HT1080 (cell line): ENCODE results near the gene SET. TPM values are rescaled to one million over a fixed set of nuclear protein-coding genes. Genes with fewer than 3 reads are reported as not detected.
A peak's percentile ranks its signal among the peaks of the same experiment; 100 is the strongest.

Source experiments
- DNase-seq: peaks from one replicate; pipeline ENCODE4 v3.0.0-alpha.2; 2015; ENCODE audit warnings: low read depth
- polyA plus RNA-seq, 2 experiments: library from polyadenylated mRNA; depleted of rRNA; stranded (reverse); fragments of >200 nt; gene quantifications; 2 replicates each; pipeline ENCODE4 v1.2.3, GENCODE V29; 2015
- total RNA-seq: library from RNA; depleted of rRNA; stranded (reverse); fragments of >200 nt; shearing (Covaris generic); gene quantifications from 2 replicates; pipeline ENCODE4 v1.2.3, GENCODE V29; 2014; rRNA removed

SET gene, protein sequence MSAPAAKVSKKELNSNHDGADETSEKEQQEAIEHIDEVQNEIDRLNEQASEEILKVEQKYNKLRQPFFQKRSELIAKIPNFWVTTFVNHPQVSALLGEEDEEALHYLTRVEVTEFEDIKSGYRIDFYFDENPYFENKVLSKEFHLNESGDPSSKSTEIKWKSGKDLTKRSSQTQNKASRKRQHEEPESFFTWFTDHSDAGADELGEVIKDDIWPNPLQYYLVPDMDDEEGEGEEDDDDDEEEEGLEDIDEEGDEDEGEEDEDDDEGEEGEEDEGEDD
- 595 and 720 TPM in 2 replicates for total RNA-seq
- 466 and 556 TPM in 2 replicates for polyA plus RNA-seq (2015; cell fraction: cytosol; rRNA removed)
- 312 and 321 TPM in 2 replicates for polyA plus RNA-seq (2015; cell fraction: nucleus; rRNA removed)

- DNase-seq, result peak; percentile 84
These were observed at the start of gene SET for GRCh38 chr9:128688501-128689292. TSS of gene SET (plus strand) at chr9:128689222. CDS start at chr9:128689583, 361 bp downstream.

DNA sequence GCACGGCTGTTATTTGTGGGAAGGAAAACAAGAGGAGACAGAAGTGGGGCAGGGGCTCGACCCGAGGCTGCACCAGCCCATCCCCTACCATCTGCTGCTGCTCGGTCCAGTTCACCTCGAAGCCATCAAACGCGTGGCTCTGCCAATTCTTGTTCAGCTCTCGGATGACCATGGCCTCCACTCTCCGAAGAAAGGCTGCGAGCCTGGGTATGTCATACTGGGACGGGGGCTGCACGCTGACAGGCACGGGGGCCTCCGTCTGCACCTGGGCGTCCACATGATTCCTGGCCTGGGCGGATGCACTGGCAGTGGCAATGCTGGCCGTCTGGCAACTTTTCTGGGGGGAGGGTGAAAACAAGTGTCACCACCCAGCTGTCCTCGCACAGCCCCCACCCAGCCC lies 48.4 kb upstream of the SET start:
- no peak for DNase-seq

- no peak for DNase-seq
These were observed 46.3 kb upstream of the SET start for GRCh38 chr9:128642675-128643245.

- no peak for DNase-seq
These were observed 45.3 kb upstream of the SET start for GRCh38 chr9:128643519-128644300.

DNA sequence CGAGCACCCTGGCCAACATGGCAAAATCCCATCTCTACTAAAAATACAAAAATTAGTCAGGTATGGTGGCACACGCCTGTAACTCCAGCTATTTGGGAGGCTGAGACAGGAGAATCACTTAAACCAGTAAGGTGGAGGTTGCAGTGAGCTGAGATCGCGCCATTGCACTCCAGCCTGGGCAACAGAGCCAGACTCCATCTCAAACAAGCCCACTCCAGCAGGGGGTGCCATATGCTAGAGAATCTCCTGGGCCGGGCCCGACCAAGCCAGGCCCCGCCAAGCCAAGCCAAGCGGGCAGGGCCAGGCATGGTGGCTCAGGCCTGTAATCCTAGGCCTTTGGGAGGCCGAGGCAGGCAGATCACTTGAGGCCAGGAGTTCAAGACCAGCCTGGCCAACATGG lies 40.8 kb upstream of the SET start:
- DNase-seq, result peak; percentile 36

DNA sequence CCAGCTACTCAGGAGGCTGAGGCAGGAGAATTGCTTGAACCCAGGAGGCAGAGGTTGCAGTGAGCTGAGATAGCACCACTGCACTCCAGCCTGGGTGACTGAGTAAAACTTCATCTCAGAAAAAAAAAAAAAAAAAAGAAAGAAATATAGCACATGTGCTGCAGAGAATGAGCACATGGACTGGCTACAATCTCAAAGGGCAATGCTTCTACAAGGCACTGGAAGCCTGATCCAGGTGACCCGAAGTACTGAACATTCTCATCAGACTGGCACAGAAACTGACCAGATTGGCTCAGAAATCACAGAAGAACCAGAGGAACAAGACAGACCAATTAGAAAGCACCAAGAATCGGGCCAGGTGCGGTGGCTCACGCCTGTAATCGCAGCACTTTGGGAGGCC lies 37.2 kb upstream of the SET start:
- DNase-seq, result no peak

GRCh38 chr9:128653908-128654307 lies 35.1 kb upstream of the SET start:
- no peak for DNase-seq

- no peak for DNase-seq
These were observed 34.5 kb upstream of the SET start for GRCh38 chr9:128654481-128654880.

GRCh38 chr9:128656416-128657343 lies 32.3 kb upstream of the SET start, which contains the start of gene DYNC2I2:
TSS of gene DYNC2I2 (minus strand) at chr9:128656847. CDS start at chr9:128656726, 121 bp downstream.
- peak; percentile 90 for DNase-seq

GRCh38 chr9:128657344-128657704 lies 31.7 kb upstream of the SET start:
- DNase-seq, result no peak

- DNase-seq, result no peak
These were observed 31.2 kb upstream of the SET start for GRCh38 chr9:128657796-128658195.

DNA sequence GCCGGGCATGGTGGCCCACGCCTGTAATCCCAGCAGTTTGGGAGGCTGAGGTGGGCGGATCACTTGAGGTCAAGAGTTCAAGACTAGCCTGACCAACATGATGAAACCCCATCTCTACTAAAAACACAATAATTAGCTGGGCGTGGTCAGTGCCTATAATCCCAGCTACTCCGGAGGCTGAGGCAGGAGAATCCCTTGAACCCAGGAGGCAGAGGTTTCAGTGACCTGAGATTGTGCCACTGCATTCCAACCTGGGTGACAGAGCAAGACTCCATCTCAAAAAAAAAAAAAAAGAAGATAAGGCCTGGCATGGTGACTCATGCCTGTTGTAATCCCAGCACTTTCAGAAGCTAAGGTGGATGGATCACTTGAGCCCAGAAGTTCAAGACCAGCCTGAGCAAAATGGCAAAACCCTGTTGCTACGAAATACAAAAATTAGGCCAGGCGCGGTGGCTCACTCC lies 22.5 kb upstream of the SET start:
- peak; percentile 66 for DNase-seq

GRCh38 chr9:128669786-128670185 lies 19.2 kb upstream of the SET start:
- DNase-seq, result no peak

GRCh38 chr9:128675382-128675781 lies 13.6 kb upstream of the SET start:
- no peak for DNase-seq

- DNase-seq, result no peak
These were observed 11.2 kb upstream of the SET start for GRCh38 chr9:128677794-128678193.

- DNase-seq, result peak; percentile 29
These were observed 5.5 kb upstream of the SET start for GRCh38 chr9:128683340-128684064.

- DNase-seq, result no peak
These were observed 5.0 kb upstream of the SET start for GRCh38 chr9:128684065-128684324.

DNA sequence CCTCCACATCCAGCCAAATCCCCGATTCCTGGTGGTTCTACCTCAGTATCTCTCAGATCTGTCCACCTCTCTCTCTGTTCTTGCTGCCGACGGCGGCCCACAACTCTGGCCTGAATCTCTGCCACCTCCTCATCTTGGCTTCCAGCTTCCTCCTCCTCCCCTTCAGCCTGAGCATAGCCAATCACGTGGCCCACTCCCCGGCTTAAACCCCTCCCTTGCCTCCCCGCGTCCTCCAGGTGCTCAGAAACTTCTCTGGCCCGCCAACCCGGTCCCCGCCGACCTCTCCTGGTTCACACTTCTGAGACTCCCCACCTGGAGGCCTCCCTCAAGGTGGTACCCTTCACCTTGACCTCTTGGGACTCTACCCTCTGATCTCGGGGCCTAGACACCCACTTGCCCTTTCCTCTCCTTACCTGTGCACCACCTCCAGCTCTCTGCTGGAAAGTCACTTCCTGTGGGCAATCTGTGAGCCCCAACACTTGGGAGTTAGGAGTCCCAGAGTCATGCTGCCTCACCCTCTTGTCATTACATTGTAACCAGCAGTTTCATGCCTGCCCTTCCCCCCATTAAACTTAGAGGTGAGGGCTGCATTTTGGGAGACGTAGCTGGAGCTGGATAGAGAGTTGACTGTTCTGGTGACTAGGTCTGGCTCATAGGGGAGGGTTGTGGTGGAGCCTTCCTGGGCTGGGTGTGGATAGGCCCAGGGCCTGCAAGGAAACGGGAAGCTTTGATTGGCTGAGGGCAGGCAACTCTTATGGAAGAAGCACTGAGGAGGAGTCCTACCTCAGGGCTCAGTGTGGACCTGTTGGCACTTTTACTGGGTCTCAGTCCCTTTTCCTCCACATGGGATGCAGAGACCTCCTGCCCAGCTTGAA lies 4.5 kb upstream of the SET start:
- DNase-seq, result peak; percentile 91
